HS-5 (cell line): ENCODE measurements around the gene MRPS22.
"Not testable (repeated sequence)": the region's sequence is repeated elsewhere in the genome, so short reads cannot be mapped to it uniquely, and the experiment has no call there.

Experiments
- DNase-seq: peaks from one replicate; pipeline ENCODE4 v3.0.0-alpha.2; 2012; ENCODE audit warnings: low read depth

Gene MRPS22

DNA sequence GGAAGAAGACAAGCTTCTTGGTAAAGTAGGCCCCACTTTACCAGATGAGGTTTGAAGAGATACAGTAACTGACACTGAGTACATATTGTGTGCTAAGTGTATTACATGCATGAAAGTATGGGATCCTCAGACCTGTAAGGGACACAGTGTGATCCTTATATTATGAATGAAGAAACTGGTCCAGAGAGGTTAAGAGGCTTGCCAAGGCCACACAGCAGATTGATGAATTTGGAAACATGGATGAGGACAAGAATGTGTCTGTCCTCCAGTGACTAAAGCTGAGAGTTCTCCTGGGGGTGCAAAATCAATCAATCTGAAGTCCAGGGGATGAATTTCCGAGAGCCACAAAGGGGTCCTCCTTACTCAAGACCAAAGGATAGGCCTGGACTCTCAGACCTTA, 31.4 kb upstream of the MRPS22 start:
- no peak for DNase-seq

DNA sequence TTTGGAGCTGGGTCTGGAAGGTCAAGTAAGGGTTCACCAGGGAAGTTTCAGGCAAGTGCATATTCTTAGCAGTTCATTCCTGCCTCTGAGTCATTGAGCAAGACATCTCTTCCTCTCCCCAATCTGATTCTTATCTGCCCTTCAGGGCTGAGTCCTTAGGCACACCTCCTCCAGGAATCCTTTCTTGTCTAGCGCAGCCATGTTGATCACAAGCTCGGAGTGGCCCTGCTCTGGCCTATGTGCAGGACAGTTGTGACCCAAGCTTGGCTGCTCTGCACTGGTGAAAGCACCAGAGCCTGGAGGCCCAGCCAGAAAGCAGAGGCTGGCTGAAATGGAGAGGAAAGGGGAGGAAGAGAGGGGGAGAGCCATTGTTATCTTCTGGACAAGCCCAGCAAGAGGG, 30.9 kb upstream of the MRPS22 start:
- no peak for DNase-seq

DNA sequence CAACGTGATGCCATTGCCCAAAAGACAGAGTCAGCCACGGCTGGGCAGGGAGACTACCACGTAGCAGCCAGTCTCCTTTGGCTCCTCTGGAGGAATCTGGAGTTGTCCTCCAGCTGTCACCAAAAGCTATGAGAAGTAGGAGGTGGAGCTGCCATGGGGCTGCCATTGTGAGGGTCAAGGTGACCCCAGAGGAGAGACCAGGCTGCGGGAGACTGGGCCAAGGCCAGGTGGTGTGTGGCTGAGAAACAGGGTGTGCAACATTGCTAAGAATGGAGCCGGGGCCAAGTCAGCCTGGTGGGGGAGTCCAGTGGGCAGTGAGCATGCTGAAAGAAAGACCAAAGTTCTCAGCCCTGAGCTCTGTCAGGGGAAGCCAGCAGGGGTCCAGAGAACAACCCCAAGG, 29.9 kb upstream of the MRPS22 start:
- DNase-seq, result no peak

DNA sequence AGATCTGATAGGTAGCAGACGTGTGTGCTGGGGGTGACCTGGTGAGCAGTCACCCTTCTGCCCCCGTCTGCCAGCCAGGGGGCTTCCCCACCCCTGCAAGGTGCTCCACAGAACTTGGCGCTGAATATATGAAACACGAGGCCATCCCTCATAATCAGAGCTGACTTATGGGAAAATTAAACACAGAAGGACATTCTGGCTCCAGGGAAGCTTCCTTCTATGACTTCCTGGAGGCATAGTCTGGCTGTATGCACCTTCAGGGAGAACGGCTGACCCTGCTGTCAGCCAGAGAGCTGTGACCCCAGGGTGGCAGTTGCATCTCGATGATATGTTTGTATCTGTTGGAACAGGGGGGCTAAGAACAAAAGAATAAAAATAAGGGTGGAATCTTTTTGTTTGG, 26.6 kb upstream of the MRPS22 start:
- no peak for DNase-seq

DNA sequence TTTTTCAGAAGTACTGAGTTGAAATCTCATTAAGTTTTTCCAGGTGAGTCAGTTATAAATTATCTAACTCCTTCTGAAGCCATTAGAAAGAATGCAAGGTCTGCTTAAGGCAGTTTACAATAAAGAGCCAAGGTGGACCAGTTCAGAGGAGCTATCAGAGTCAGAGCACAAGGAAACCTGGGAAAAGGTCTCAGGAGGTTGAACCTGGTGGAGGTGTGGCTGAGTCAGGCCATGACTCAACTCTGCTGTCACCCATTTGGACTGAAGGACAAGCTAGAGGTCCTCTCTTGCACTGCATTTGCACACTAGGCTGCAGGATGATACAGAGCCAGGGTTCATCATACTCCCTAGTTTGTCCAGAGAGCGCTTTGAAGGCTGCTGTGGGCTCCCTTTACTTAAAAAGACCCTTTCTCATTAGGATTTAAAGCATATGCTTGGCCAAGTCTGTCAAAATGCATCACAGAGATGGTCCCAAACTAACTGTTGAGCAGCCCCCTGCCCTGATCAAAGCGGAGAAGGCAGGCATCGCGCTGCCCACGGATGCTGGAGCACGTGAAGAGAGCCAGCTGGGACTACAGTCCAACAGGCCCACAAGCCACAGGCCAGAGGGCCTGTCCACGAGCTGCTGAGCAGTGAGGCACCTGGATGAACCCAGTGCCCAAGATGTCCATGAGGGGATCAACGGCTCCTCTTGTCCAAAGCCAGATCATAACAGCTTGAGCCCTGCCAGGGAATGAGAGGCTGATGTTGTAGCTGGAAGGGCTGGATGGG, 26.0 kb upstream of the MRPS22 start:
- DNase-seq, result no peak

DNA sequence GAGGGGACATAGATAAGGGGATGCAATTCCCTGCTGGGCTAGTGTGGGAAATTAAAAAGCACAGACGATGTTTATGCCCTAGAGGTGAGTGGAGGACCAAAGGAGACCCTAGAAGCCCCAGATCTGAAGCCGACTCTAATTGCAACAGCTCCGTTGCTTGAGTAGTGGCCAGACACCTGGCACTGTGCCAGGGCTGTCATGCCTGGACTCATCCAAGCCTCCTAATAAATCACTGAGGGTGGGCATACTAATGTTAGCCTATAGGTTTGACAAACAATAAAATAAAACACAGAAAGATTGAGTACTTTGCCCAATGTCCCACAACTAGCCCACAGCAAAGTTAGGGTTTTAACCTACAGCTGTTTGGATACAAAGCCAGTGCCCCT, 25.4 kb upstream of the MRPS22 start:
- no peak for DNase-seq

DNA sequence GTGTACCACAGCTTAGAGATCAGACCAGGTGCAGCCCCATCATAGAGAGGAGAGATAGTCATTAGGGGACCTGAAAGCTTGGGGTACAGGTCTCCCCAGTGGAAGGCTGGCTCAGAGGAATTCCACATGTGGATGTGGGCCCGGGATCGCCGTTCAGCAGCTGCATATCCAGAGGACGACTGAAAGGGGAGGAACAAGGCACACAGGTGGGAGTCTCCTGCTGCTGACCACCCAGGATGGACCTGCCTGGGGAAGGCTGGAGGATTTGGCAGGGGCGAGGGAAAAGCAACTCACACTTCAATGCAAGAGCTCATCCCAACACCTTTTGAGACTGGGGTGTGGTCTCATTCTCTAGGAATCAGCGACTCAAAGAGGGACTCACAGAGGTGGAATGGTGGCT, 25.0 kb upstream of the MRPS22 start:
- no peak for DNase-seq

DNA sequence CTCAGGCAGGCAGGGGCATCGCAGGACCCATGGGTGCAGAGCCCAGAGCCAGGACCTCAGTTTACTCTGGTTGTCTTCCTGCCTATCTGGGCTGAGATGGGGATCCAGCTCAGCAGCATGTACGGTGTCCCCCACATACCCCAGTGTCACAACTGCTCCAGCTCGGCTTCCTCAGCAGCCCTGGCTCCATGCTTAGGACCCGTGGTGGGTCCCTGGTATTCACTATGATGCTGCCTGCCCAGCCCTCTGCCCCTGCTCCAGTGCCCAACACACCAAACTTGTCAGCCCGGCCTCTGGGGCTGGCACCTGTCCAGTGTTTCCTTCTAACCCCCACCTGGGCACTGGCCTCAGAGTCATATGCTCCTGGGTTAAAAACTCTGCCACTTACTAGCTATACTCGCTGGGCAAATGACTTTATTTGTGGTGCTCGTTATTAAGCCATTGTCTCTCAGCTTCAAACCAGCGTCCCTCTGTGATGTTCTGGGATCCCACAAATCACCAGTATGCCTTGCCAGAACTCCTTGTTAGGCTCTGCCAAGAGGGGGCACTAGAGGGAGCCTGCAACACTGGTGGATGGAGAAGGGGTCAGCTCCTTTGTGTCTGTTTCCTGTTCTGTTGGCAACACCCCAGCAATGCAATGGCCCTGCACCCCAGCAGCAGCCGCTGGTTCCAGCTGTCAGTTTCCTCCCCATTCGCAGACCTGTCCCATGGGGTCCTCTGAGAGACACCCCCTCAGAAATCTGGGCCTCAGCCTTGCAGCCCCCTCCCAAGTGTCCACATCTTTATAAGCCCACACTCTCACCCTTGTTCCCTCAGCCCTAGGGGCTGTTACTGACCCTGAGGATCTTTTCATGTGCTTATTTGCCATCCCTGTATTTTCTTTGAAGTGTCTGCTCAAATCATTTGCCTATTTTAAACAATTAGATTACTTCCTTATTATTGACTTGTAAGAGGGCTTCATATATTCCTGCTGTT, 24.1 kb upstream of the MRPS22 start:
- no peak for DNase-seq

DNA sequence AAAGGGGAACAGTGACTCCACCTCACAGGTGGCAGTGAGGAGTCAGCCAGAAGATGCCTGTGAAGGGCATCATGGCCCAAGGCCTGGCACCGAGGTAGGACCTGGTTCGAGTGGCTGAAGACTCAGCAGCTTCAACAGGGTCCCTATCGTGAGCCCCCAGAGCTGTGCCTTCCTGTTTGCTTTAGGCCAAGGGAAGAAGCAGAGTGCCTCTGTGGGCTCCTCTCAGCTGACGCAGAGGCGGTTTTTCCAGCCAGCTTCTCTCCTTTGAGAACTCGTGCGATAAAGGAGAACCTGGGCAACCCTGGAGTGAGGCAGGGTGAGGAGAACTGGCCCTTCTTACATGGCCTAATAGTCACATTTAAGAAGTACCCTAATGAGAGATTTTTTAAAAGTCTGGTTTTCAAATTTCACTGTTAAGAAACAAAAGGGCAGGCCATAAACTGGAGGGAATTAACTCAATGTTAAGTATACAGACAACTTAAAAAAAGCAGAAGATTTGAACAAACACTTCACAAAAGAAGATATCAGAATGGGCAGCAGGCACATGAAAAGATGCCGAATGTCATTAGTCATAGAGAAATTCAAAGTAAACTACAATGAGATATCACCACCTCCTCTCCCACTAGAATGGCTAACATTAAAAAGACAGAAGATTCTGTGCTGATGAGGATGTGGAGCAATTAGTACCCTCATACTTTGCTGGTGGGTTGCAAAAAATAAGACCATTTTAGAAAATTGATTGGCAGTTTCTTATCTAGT, 23.1 kb upstream of the MRPS22 start:
- no peak for DNase-seq

DNA sequence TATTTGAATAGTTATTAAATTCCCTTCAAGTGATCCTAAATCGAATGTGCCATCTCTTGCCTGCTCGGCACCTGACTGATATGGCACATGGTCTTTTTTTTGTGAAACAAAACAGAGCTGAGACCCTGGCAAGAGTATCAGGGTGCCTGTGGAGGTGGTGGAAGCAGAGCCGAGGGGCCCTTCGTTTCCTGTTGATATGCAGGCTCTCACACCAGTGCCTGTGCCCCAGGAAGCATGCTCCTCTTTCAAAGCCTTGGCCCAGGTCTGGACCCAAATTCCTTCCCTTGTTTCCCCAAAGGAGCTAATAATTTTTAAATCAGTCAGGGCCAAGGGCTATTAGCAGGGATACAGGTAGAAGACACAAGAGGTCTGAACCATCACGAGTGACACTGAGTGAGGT, 21.5 kb upstream of the MRPS22 start:
- DNase-seq, result no peak

DNA sequence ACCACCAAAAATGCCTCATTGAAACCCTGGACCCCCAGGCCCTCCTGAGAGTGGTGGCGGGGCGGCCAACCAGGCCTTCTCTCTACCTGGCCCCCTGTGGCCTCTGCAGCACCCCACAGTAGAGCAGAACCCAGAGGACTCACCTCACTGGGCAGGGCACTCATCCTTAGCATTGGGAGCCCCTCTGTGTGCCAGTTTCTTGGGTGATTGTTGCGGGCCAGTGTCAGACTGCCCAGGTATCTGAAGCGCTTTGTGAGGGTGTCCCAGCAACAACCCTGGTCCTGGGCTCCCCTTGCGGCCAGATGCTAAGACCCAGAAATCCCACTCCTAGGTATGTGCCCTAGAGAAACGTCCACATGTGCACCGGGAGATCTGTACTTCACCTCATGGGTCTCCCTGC, 20.7 kb upstream of the MRPS22 start:
- no peak for DNase-seq

DNA sequence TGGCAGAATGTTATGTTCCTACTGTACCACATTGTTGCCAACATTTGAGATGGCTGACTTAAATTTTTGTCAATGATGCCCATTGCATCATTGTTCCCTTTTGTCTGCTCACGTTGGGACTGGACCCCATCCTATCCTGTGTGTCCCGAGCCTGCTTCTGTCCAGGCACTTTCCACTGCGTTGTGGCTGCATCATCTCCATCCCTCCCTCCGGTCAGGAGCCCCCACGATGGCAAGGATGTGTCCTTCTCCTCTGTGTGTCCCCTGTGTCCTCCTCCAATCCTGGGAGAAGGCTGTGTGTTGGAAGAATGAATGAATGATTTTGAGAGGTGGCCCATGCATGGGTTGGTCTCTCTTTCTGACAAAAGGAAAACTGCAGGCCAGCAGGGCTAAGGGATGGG, 19.4 kb upstream of the MRPS22 start:
- no peak for DNase-seq

DNA sequence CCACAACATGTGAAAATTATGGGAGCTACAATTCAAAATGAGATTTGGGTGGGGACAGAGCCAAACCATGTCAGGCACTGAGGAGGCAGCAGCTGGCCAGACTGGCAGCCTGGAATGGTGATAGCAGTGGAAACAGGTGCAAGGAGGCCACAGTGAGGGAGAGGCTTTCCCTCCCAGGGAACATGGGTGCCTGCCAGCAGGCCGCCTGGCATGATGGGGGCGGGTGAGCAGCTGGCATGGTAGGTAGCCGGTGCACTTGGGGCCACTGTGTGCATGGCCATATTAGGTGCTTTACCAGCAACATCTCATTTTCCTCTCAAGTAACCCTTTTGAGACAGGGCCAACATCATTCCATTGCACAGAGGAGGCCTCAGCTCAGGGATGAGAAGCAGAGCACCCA, 18.3 kb upstream of the MRPS22 start:
- no peak for DNase-seq

DNA sequence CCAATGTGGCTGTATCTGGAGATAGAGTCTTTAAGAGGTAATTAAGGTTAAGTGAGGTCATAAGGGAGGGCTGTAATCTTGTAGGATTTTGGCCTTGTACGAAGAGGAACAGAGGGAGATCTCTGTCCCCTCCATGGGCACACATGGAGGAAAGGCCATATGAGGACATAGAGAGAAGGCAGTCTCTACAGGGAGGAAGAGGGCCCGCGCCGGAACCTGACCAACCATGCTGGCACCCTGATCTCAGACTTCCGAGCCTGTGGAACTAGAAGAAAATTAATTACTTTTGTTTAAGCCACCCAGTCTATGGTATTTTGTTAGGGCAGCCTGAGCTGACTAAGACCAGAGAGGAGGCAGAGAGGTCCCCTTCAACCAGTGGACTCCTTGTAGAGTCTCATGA, 17.7 kb upstream of the MRPS22 start:
- no peak for DNase-seq

DNA sequence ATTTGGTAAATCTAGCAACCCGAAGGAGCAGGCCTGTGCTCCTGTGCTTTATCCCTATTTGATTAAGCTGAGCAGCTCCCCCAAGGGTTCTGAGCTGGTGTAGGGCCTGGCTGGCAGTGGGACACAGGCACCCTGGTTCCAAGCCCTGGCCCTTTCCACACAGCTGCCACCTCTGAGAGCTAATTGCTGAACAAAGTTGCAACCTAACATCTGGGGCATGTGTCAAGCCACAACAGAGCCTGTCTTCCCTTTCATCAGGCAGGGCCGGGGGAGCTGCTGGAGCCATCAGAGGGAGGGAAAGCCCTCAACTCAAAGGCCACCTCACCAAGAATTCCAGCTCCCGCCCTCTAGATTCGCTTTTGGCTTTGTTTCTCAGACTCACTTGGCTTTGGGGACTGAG, 17.1 kb upstream of the MRPS22 start:
- no peak for DNase-seq

DNA sequence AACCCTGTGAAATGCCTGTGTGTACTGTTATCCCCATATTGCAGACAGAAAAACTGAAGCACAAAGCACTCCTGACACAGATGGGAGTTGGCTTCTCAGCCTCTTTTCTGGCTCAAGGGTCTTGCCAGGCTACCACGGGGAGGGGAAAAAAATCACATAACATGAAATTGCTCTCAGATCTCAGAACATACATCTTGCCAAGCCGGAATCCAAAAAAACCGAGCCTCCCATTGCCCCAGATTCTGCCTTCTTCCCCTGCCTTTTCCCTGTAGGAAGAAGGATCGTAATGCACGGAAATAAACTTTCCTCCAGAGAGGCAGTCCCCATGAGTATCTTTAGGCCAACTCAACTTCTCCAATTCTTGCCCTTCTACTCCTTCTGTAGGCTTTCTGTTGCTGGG, 16.6 kb upstream of the MRPS22 start:
- no peak for DNase-seq

DNA sequence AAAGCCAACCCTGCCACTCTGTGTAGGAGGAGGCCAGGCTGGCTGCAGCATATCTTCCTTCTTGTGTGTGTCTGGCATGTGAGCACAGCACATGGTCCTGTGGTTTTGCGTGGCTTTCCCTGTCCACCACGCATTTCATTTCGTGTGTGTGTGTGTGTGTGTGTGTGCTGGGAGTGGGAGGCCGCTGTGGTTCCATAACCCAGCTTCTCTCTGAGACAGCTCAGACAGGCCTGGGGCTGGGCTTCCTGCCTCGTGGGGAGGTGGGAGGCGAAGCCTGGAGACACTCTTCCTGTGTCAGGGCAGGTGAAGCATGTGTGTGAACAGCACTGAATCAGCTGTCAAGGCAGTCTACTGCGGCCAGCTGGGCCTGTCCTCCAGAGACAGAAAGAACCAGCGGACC, 16.0 kb upstream of the MRPS22 start:
- no peak for DNase-seq

DNA sequence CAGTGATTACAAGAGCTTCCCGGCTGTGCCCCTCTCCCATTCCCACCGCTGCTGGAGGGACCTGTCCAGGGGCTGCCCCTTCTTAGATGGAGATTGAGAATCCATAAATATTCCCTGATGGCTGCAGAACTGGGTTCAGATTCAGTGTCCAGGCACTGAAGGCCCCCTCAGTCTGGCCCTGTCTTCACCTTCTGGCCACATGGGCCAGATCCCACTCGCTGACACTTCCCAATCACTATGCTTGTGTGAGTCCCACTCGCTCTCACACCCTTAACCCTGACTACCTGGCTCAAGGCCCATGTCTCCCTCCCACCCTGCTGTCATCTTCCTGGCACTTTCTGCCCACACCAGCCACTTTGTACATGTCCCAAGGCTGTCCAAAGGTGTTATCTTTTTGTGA, 15.5 kb upstream of the MRPS22 start:
- DNase-seq, result no peak

DNA sequence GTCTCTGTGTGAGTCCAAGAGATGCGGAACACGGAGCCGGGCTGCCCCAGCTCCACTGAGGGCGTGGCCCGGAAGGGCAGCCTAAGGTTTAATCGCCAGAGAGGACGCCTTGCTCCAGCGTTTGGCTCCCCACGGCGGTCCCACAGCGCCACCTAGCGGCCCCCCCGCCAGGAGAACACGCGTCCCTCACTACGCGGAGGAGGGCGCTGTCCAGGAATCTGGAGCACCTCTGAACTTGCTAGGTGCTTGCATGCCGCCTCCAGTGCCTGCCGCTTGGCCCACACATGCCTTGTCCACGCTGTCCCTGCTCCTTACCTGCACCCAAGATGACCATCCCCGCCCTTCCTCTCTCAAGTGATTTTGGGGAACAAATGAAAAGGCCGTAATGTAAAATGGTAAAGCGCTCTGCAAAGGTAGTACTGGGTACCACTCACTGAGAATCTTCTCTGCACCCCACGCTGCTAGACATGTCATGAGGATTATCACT, 14.4 kb upstream of the MRPS22 start:
- peak; percentile 40 for DNase-seq

DNA sequence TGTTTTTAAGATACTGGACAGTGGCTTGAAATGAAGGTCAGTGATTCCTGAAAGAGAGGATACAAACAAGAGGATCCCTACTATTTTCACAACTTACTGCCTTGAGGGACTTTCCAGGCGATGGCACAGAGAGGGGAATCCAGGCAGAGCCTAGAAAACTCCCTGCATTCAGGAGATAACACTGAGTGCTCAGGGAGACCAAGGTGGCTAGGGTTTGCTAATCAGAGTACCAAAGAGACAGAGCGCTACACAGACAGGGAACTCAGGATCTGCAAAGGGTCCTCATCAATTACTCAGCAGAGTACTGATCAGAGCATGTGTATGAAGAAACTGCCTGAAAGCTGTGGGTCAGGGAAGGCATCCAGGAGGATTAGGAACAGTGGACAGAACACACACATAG, 11.7 kb upstream of the MRPS22 start:
- no peak for DNase-seq

DNA sequence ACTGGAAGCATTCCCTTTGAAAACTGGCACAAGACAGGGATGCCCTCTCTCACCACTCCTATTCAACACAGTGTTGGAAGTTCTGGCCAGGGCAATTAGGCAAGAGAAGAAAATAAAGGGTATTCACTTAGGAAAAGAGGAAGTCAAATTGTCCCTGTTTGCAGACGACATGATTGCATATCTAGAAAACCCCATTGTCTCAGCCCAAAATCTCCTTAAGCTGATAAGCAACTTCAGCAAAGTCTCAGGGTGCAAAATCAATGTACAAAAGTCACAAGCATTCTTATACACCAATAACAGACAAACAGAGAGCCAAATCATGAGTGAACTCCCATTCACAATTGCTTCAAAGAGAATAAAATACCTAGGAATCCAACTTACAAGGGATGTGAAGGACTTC, 9.1 kb upstream of the MRPS22 start:
- DNase-seq, result not testable (repeated sequence)

DNA sequence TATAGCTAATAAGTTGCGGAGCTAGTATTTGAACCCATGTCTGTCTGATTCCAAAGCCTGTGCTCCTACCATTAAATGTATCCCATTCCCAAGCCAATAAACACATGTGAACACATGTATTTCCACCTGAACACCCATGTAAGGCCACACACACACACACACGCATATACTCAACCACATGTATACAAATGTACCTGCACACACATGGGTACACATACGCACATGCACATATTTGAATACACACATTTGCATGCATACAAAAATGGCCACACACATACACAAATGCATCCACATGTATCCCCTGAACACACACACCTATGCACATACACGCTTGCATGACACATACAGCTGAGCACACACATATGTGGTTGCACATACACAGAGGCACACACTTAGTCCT, 5.4 kb upstream of the MRPS22 start:
- no peak for DNase-seq
